Astrocyte of the spinal cord (primary cell): ENCODE measurements around the gene CMSS1.

Experiments
- DNase-seq: peaks from one replicate; pipeline ENCODE4 v3.0.0; 2011; ENCODE audit warnings: low read depth, low spot score
- H3K4me3 ChIP-seq: 2 replicates; pipeline ENCODE4 v1.5.1; 2011; ENCODE audit warnings: low read depth, mild to moderate bottlenecking, low read length, moderate library complexity
- in situ Hi-C: cut with HindIII; loops from 2 replicates; pipeline ENCODE4 v1.10.0; 2017; ENCODE audit warnings: low sequenced_read_pairs
- TF ChIP-seq, protein P1 (sequence below): IDR thresholded peaks from 2 replicates; pipeline ENCODE4 v1.5.1; 2012; ENCODE audit warnings: low read depth, mild to moderate bottlenecking, low read length, inconsistent platforms

Gene CMSS1

DNA sequence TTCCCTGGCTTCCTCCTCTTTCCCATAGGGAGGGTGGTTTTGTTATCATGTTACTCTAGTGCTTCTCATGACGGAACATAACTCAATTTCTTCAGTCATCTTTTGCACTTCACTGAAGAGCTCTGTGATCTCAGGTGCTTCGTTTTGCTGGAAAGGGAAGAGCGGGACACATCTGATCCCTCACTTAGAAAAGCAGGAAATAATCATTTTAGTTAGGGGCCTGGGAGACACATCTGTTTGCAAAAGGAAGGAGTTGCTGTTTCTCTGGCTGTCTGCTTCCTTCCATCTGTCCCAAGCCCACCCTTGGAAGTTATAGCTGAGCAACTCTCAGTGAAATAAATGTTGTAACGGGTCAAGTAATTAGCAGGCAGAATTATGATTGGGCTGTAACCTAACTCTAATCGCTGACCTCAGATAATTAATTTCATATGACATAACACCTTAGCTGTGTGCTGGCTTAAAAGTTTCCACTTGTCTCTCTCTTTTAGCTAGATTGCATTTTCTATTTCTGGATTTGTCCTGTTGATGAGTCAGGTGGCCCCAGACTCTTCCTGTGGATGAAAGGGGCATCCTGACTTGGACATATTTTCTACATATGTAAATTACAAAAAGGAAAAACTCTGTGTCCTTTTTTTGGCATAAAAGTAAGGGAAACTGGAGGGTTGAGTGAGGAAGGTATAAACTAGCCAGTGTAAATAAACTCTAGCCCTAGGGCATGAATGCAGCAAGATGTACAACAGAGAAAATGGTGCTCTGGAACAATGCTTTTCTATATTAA lies 307.7 kb downstream of the CMSS1 start:
- H3K4me3 ChIP-seq = no peak overlapping the region
- in situ Hi-C loops = no loop called here
- TF ChIP-seq, protein P1, sequence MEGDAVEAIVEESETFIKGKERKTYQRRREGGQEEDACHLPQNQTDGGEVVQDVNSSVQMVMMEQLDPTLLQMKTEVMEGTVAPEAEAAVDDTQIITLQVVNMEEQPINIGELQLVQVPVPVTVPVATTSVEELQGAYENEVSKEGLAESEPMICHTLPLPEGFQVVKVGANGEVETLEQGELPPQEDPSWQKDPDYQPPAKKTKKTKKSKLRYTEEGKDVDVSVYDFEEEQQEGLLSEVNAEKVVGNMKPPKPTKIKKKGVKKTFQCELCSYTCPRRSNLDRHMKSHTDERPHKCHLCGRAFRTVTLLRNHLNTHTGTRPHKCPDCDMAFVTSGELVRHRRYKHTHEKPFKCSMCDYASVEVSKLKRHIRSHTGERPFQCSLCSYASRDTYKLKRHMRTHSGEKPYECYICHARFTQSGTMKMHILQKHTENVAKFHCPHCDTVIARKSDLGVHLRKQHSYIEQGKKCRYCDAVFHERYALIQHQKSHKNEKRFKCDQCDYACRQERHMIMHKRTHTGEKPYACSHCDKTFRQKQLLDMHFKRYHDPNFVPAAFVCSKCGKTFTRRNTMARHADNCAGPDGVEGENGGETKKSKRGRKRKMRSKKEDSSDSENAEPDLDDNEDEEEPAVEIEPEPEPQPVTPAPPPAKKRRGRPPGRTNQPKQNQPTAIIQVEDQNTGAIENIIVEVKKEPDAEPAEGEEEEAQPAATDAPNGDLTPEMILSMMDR = no peak
- peak; percentile 10 for DNase-seq

DNA sequence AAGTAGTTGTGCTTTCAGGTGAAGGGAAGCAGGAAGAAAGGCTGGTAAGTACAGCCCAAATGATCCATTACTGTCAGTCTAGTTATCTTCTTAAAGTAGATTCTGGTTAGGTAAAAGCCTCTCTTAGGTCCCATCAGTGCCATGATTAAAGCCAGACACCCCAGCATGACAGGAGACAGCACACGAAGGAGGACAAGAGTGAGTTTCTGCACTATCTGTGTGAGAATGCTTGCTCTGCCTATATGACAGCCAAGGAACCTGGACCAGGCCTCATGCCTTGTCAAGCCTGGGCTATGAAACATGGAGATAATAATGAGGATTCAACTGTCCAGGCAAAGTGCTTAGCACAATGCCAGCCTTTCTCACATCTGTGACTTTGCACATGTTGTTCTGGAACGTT lies 310.1 kb downstream of the CMSS1 start:
- TF ChIP-seq, protein P1 = no peak
- in situ Hi-C loops = no loop called here
- DNase-seq = no peak
- H3K4me3 ChIP-seq = no peak overlapping the region

DNA sequence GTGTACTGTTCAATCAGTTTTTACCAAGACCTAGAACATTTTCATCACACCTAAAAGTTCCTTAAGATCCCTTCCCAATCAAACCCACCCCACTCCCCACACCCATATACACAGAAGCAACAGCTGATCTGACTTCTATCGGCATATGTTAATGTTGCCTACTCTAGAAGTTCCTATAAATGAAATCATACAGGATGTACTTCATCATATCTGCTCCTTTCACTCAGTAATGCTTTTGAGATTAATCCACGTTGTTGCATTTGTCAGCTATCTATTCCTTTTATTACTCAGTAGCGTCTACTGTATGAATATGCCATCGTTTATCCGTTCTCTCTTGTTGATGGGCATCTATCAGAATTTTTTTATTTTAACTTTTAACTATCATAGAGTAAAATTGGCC lies 310.9 kb downstream of the CMSS1 start:
- TF ChIP-seq, protein P1 = no peak
- in situ Hi-C loops = no loop called here
- H3K4me3 ChIP-seq = no peak overlapping the region
- DNase-seq = no peak

DNA sequence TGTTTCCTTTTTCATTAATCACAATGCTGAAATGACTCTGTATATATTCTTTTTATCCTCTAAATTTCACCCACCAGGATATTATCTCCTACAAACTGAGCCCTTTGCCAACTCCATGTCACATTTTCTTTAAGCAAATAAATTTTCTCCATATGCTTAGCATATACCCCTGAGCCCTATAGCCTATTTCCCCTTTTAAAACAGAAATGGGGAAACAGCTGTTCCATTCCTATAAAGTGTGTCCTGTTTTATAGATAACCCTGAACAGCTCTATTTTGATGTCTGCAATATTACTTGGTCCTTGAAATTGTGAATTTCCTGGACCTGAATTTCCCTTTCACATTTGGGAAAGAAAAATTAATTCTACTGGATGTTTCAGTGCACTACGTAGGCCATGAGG lies 312.3 kb downstream of the CMSS1 start:
- in situ Hi-C loops = no loop called here
- TF ChIP-seq, protein P1 = no peak
- no peak for DNase-seq
- no peak overlapping the region for H3K4me3 ChIP-seq

GRCh38 chr3:100131241-100131640 lies 313.6 kb downstream of the CMSS1 start:
- TF ChIP-seq, protein P1 = no peak
- in situ Hi-C loops = no loop called here
- no peak for DNase-seq
- H3K4me3 ChIP-seq = no peak overlapping the region

- TF ChIP-seq, protein P1 = no peak
- in situ Hi-C loops = no loop called here
- H3K4me3 ChIP-seq = no peak overlapping the region
- no peak for DNase-seq
Measured at GRCh38 chr3:100136921-100137320, 319.3 kb downstream of the CMSS1 start.
